Transverse colon (tissue), 4 donors: ENCODE results near the gene CNDP1.

Source experiments
- CTCF ChIP-seq, 5 experiments: fragments of 200-600 bp in 3 of 5; fragments of 450-650 bp in 2 of 5; sonication (generic) in 3 of 5; IDR thresholded peaks; 1 replicate in 2 of 5; 2 replicates in 3 of 5; pipeline ENCODE4 v1.5.1; 2016 to 2017; ENCODE audit warnings: antibody characterized with exemption in 5 of 5, inconsistent platforms in 3 of 5, mild to moderate bottlenecking in 2 of 5, moderate library complexity in 1 of 5
- POLR2A ChIP-seq: fragments of 450-650 bp; IDR thresholded peaks from one replicate; pipeline ENCODE4 v1.6.1; 2016; ENCODE audit warnings: antibody characterized with exemption, mild to moderate bottlenecking, moderate library complexity
- POLR2AphosphoS5 ChIP-seq, 3 donors: sonication (generic); formaldehyde crosslinking; IDR thresholded peaks; one replicate each; pipeline ENCODE4 v1.6.1; 2016; ENCODE audit warnings: antibody characterized with exemption in 3 of 3

- TF ChIP-seq POLR2AphosphoS5 (IDR thresholded peaks at IDR 0.05) (no peak), CTCF (IDR thresholded peaks at IDR 0.05) (no peak), POLR2A (no peak)
Measured at GRCh38 chr18:74533666-74534065, 634 bp upstream of the CNDP1 start.
